NCI-H460 (cell line): ENCODE data around the gene EMC8. TPM values are rescaled to one million over a fixed set of nuclear protein-coding genes. Genes with fewer than 3 reads are reported as not detected.

ENCODE experiments used
- DNase-seq: peaks from one replicate; pipeline ENCODE4 v3.0.0-alpha.2; 2016; ENCODE audit warnings: low read depth; ENCODE audit errors: extremely low read depth
- total RNA-seq: library from RNA; depleted of rRNA; stranded (reverse); fragments of >200 nt; shearing (Covaris generic); gene quantifications from 2 replicates; pipeline ENCODE4 v1.2.3, GENCODE V29; 2014

The EMC8 gene
- total RNA-seq, 1 experiment from 2014 or later: 35.1 TPM

- no peak for DNase-seq
Measured at GRCh38 chr16:85761861-85762260, 37.5 kb downstream of the EMC8 start.

GRCh38 chr16:85759631-85760419 lies 39.5 kb downstream of the EMC8 start:
- DNase-seq: no peak

GRCh38 chr16:85759136-85759535 lies 40.2 kb downstream of the EMC8 start:
- DNase-seq: no peak

GRCh38 chr16:85757341-85757822 lies 42.0 kb downstream of the EMC8 start:
- no peak for DNase-seq

GRCh38 chr16:85755929-85756768 lies 43.2 kb downstream of the EMC8 start:
- DNase-seq: no peak

- DNase-seq: no peak
Measured at GRCh38 chr16:85754413-85754812, 44.9 kb downstream of the EMC8 start.

- no peak for DNase-seq
Measured at GRCh38 chr16:85753976-85754375, 45.4 kb downstream of the EMC8 start.

- DNase-seq: no peak
Measured at GRCh38 chr16:85753559-85753958, 45.8 kb downstream of the EMC8 start.

GRCh38 chr16:85752511-85753420 lies 46.6 kb downstream of the EMC8 start:
- DNase-seq: peak; percentile 24

GRCh38 chr16:85751698-85752501 lies 47.4 kb downstream of the EMC8 start:
- no peak for DNase-seq

- DNase-seq: peak; percentile 34
Measured at GRCh38 chr16:85750827-85751697, 48.3 kb downstream of the EMC8 start, which contains the start of gene C16orf74. Gene C16orf74, minus strand, starts transcription at chr16:85751096. Its CDS starts 15,879 bp downstream, at chr16:85735217.

GRCh38 chr16:85750146-85750826 lies 49.1 kb downstream of the EMC8 start:
- DNase-seq: no peak

GRCh38 chr16:85749771-85750145 lies 49.6 kb downstream of the EMC8 start:
- no peak for DNase-seq

GRCh38 chr16:85746460-85747215 lies 52.7 kb downstream of the EMC8 start:
- DNase-seq: no peak

GRCh38 chr16:85738923-85739715 lies 60.2 kb downstream of the EMC8 start:
- DNase-seq: no peak

- no peak for DNase-seq
Measured at GRCh38 chr16:85736921-85737320, 62.4 kb downstream of the EMC8 start.

- no peak for DNase-seq
Measured at GRCh38 chr16:85735946-85736345, 63.4 kb downstream of the EMC8 start.
